Activated B cell treated with CpG ODN at 0.5 μM for 24 hours (primary cell): Measurements from ENCODE around the gene G3BP1. TPM values are rescaled to one million over a fixed set of nuclear protein-coding genes. Genes with fewer than 3 reads are reported as not detected.

ENCODE experiments used
- ATAC-seq: fragments of 200-7000 bp; cut with Tn5 transposase; one replicate; pipeline ENCODE4 v1.10.0; 2021; ENCODE audit warnings: low read depth, mild to moderate bottlenecking, moderate library complexity
- CTCF ChIA-PET: fragments of 350-600 bp; sonication (Branson Sonifier 250); formaldehyde crosslinking; loops from one replicate; lab custom pipeline; 2021; ENCODE audit warnings: antibody characterized with exemption; lab: Charles Lee
- POLR2A ChIA-PET: fragments of 350-600 bp; sonication (Branson Sonifier 250); formaldehyde crosslinking; loops from one replicate; lab custom pipeline; 2021; ENCODE audit warnings: antibody characterized with exemption; lab: Charles Lee
- DNase-seq: peaks from one replicate; pipeline ENCODE4 v3.0.0; 2022
- H3K27ac Mint-ChIP-seq: one replicate; pipeline ENCODE4 v1.8.0; 2020; ENCODE audit warnings: mixed read lengths
- H3K27me3 Mint-ChIP-seq: one replicate; pipeline ENCODE4 v1.8.0; 2021; ENCODE audit warnings: mixed read lengths
- H3K36me3 Mint-ChIP-seq: one replicate; pipeline ENCODE4 v1.8.0; 2021; ENCODE audit warnings: low read depth, mixed read lengths
- H3K4me1 Mint-ChIP-seq: one replicate; pipeline ENCODE4 v1.8.0; 2021; ENCODE audit warnings: mixed read lengths
- H3K4me3 Mint-ChIP-seq: one replicate; pipeline ENCODE4 v1.8.0; 2020; ENCODE audit warnings: mild to moderate bottlenecking, mixed read lengths
- H3K9me3 Mint-ChIP-seq: one replicate; pipeline ENCODE4 v1.8.0; 2020; ENCODE audit warnings: mixed read lengths
- intact Hi-C: fragments of 100-400 bp; cut with micrococcal nuclease; formaldehyde crosslinking; loops from one replicate; pipeline ENCODE4 v1.15.1; 2024
- total RNA-seq: library from RNA; stranded (reverse); gene quantifications from 2 replicates; pipeline ENCODE4 v1.2.3, GENCODE V29; 2022
- TF ChIP-seq, protein P1 (sequence below): fragments of 200-600 bp; IDR thresholded peaks from one replicate; pipeline ENCODE4 v1.8.0; 2022; ENCODE audit warnings: antibody characterized with exemption, mild to moderate bottlenecking

The G3BP1 gene
- total RNA-seq, 1 donor from 2014 or later = 227 TPM

DNA sequence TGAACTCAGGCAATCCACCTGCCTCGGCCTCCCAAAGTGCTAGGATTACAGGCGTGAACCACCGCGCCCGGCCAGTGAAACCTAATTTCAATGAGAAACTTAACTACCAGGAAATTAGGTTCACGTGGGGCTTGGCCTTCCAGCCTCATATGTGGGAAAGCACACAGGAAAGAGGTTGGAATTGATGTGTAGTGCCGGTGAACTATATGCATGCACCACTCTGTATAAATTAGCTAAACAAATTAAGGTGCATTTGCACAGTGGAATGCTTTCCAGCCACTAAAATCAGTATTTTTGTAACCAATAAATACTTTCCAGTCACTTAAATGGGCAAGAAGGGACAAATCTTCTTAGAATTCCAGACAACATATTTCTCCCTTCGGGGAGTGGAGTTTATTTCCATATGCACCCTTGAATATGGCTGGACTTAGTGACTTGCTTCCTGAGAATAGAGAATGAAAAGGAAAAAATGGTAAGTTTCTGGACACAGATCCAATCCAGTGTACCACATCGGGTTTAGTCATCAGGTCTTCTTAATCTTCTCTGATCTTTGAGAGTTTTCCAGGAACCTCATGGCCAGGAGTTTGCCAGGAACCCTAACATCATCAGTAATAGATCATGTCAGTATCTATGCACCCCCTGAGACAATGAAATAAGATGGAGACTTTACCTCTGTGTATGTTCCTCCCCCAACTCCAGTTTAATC is 38.2 kb upstream of the G3BP1 start:
- Mint-ChIP-seq H3K27me3 (no peaks in the 10 kb centered on the region), H3K9me3 (peaks cover 12% of the 10 kb centered on the region), H3K4me3 (no peak overlapping the region), H3K4me1 (no peaks in the 10 kb centered on the region), H3K27ac (no peak overlapping the region), H3K36me3 (peaks cover 40% of the 10 kb centered on the region)
- no peak for DNase-seq
- no peak for ATAC-seq
- ChIA-PET CTCF (no interaction called here), POLR2A (no interaction called here)
- intact Hi-C loops = no loop called here
- TF ChIP-seq, protein P1, sequence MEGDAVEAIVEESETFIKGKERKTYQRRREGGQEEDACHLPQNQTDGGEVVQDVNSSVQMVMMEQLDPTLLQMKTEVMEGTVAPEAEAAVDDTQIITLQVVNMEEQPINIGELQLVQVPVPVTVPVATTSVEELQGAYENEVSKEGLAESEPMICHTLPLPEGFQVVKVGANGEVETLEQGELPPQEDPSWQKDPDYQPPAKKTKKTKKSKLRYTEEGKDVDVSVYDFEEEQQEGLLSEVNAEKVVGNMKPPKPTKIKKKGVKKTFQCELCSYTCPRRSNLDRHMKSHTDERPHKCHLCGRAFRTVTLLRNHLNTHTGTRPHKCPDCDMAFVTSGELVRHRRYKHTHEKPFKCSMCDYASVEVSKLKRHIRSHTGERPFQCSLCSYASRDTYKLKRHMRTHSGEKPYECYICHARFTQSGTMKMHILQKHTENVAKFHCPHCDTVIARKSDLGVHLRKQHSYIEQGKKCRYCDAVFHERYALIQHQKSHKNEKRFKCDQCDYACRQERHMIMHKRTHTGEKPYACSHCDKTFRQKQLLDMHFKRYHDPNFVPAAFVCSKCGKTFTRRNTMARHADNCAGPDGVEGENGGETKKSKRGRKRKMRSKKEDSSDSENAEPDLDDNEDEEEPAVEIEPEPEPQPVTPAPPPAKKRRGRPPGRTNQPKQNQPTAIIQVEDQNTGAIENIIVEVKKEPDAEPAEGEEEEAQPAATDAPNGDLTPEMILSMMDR = no peak

DNA sequence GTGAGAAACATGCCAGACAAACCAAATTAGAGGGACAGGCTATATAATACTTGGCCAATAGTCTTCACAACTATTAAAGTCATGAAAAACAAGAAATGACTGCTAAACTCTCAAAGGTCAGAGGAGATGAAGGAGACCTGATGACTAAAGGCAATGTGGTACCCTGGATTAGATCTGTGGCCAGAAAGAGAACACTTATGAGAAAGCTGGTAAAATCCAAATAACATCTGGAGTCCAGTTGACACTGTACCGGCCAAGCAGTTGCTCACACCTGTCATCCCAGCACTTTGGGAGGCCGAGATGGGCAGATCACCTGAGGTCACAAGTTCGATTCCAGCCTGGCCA is 37.7 kb upstream of the G3BP1 start:
- POLR2A ChIA-PET = no interaction called here
- Mint-ChIP-seq H3K4me1 (no peaks in the 10 kb centered on the region), H3K4me3 (no peak overlapping the region), H3K27me3 (no peaks in the 10 kb centered on the region), H3K9me3 (peaks cover 12% of the 10 kb centered on the region), H3K27ac (no peak overlapping the region), H3K36me3 (peaks cover 40% of the 10 kb centered on the region)
- TF ChIP-seq, protein P1 = no peak
- ATAC-seq (no peak), DNase-seq (no peak)
- intact Hi-C loops = no loop called here
- CTCF ChIA-PET = interaction anchor here (1.5 kb wide), 1 partner anchor 73 kb away, joined by 5 read pairs; no protein-coding TSS in a partner anchor

DNA sequence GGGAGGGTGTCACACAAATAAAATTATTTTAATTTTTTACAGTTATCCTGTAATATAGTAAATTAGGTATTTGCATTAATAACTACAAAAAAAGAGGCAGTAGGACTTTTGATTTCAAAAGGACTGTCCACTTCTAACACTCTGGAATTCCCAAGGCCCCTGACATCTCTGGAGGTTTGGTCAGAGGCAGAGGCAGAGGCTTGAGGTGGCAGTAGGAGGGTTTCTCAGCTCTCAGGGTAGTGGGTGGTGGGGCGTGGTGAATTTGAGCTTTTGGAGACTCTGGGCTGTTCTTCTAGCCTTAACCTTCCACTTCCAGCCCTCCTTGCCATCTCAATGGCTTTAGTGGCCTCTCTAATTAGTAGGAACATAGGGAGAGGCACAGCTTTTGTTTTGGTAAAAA is 36.1 kb upstream of the G3BP1 start:
- ATAC-seq (no peak), DNase-seq (no peak)
- H3K27ac Mint-ChIP-seq = no peak overlapping the region
- POLR2A ChIA-PET = interaction anchor here (0.7 kb wide), 1 partner anchor 73 kb away, joined by 3 read pairs; no protein-coding TSS in a partner anchor
- H3K4me3 Mint-ChIP-seq = no peak overlapping the region
- intact Hi-C loops = no loop called here
- H3K36me3 Mint-ChIP-seq = peaks cover 29% of the 10 kb centered on the region
- no peaks in the 10 kb centered on the region for H3K27me3 Mint-ChIP-seq
- CTCF ChIA-PET = interaction anchor here (1.2 to 1.5 kb wide), 2 partner anchors 74 to 77 kb away, joined by 5 read pairs; no protein-coding TSS in a partner anchor
- TF ChIP-seq, protein P1 = no peak
- H3K9me3 Mint-ChIP-seq = no peaks in the 10 kb centered on the region
- peaks cover 2% of the 10 kb centered on the region for H3K4me1 Mint-ChIP-seq

DNA sequence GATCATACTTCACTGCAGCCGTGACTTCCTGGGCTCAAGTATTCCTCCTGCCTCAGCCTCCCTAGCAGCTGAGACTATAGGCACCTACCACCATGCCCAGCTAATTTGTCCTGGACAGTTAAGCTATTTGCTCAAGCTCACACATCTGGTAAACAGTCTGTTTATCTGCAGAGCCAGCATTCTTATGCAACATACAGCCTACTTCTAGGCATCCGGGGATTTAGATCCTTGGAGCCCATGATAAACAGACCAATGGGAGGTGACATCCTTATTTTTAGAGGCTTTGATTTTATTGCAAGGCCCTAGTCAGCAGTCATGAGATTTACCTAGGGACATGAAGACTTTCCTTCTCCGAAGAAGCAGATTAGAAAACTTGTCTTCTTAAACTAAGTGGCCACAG is 34.3 kb upstream of the G3BP1 start:
- H3K4me1 Mint-ChIP-seq = peaks cover 5% of the 10 kb centered on the region
- H3K4me3 Mint-ChIP-seq = no peak overlapping the region
- ATAC-seq (no peak), DNase-seq (no peak)
- peaks cover 35% of the 10 kb centered on the region for H3K36me3 Mint-ChIP-seq
- POLR2A ChIA-PET = no interaction called here
- CTCF ChIA-PET = interaction anchor here (10.4 kb wide), 1 partner anchor 77 kb away, joined by 223 read pairs; no protein-coding TSS in a partner anchor
- TF ChIP-seq, protein P1 = no peak
- H3K27ac Mint-ChIP-seq = no peak overlapping the region
- H3K9me3 Mint-ChIP-seq = no peaks in the 10 kb centered on the region
- intact Hi-C loops = no loop called here
- H3K27me3 Mint-ChIP-seq = no peaks in the 10 kb centered on the region

DNA sequence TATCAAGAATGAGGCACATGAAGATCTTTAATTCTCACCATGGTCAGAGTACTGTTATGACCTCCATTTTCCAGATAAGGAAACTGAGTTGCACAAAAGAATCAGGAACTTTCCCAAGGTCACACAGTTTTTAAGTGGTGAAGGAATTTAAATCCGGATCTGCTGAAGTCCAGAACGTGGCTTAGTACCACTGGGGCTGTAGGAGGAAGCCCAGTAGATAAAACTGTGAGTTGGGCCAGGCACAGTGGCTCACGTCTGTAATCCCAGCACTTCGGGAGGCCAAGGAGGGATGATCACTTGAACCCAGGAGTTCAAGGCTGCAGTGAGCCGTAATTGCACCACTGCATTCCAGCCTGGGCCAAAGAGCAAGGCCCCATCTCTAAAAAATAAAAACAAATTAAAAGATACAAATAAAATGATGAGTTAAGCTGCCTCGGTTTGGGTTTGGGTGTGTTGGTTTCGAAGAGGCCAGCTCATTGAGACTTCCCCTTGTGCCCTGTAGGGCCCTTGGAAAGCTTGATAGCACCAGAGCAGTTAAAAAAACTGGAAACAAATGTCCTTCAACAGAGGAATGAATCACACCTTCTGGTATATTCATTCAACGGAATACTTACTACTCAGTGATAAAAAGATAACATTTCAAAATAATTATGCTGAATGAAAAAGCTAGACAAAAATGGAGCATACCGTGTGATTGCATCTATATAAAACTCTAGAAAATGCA is 33.5 kb upstream of the G3BP1 start:
- TF ChIP-seq, protein P1 = no peak
- intact Hi-C loops = no loop called here
- Mint-ChIP-seq H3K27ac (no peak overlapping the region), H3K27me3 (no peaks in the 10 kb centered on the region), H3K9me3 (no peaks in the 10 kb centered on the region), H3K36me3 (peaks cover 37% of the 10 kb centered on the region), H3K4me1 (peaks cover 8% of the 10 kb centered on the region), H3K4me3 (no peak overlapping the region)
- POLR2A ChIA-PET = interaction anchor here (0.6 to 4.3 kb wide), 2 partner anchors 33 to 35 kb away, joined by 3 to 33 read pairs; partner anchors contain the start of gene G3BP1
- DNase-seq = no peak
- ATAC-seq = no peak
- CTCF ChIA-PET = interaction anchor here (3.3 to 10.4 kb wide), 3 partner anchors 18 to 86 kb away, joined by 19 to 223 read pairs (median 36); no protein-coding TSS in a partner anchor
